A673 (cell line): Measurements from ENCODE around the gene RETREG3. TPM values are rescaled to one million over a fixed set of nuclear protein-coding genes. Genes with fewer than 3 reads are reported as not detected.

Experiments
- BruUV-seq: library from RNA; stranded (reverse); fragments of 400-500 nt; replicated peaks from 2 replicates; lab custom pipeline; 2021; lab: Mats Ljungman, UMichigan
- CTCF ChIA-PET: fragments of 300-600 bp; sonication (Branson Sonifier 250); formaldehyde crosslinking; loops from one replicate; lab custom pipeline; 2022; ENCODE audit warnings: antibody characterized with exemption; lab: Charles Lee
- POLR2A ChIA-PET: fragments of 300-600 bp; sonication (Branson Sonifier 250); formaldehyde crosslinking; loops from one replicate; lab custom pipeline; 2022; ENCODE audit warnings: antibody characterized with exemption; ENCODE audit not compliant: low non-redundant PET; lab: Charles Lee
- DNase-seq: peaks from one replicate; pipeline ENCODE4 v3.0.0-alpha.2; 2015; ENCODE audit warnings: low spot score
- H3K27ac ChIP-seq: fragments of 200-600 bp; sonication (generic); 2 replicates; pipeline ENCODE4 v1.5.1; 2016; ENCODE audit warnings: mixed run types, low read depth, mild to moderate bottlenecking, mixed read lengths, antibody characterized with exemption, low read length; ENCODE audit not compliant: poor library complexity, severe bottlenecking
- H3K27me3 ChIP-seq: fragments of 200-600 bp; sonication (generic); replicated peaks from 2 replicates; pipeline ENCODE4 v1.6.1; 2017; ENCODE audit warnings: mixed run types, low read depth, mild to moderate bottlenecking, mixed read lengths, antibody characterized with exemption, low read length; ENCODE audit not compliant: insufficient read depth, poor library complexity
- H3K36me3 ChIP-seq: fragments of 200-600 bp; sonication (generic); 2 replicates; pipeline ENCODE4 v1.6.1; 2016; ENCODE audit warnings: mixed run types, mild to moderate bottlenecking, mixed read lengths, antibody characterized with exemption, low read length; ENCODE audit not compliant: insufficient read depth, poor library complexity, severe bottlenecking
- H3K4me1 ChIP-seq: fragments of 200-600 bp; sonication (generic); 2 replicates; pipeline ENCODE4 v1.6.1; 2017; ENCODE audit warnings: mixed run types, mild to moderate bottlenecking, mixed read lengths, antibody characterized with exemption, low read length; ENCODE audit not compliant: insufficient read depth, poor library complexity, severe bottlenecking
- H3K4me3 ChIP-seq: fragments of 200-600 bp; sonication (generic); 2 replicates; pipeline ENCODE4 v1.5.1; 2016; ENCODE audit warnings: low read depth, mixed run types, mild to moderate bottlenecking, mixed read lengths, low read length; ENCODE audit not compliant: poor library complexity, severe bottlenecking
- H3K9me3 ChIP-seq: fragments of 200-600 bp; sonication (generic); 2 replicates; pipeline ENCODE4 v1.6.1; 2016; ENCODE audit warnings: mixed run types, low read depth, mild to moderate bottlenecking, mixed read lengths, antibody characterized with exemption, low read length; ENCODE audit not compliant: poor library complexity, severe bottlenecking
- CTCF ChIP-seq: fragments of 300-800, 200-600 bp; sonication (generic); conservative IDR thresholded peaks from 2 replicates; pipeline ENCODE4 v1.5.1; 2017; ENCODE audit warnings: low read depth, mild to moderate bottlenecking, antibody characterized with exemption, low read length, moderate library complexity, mixed read lengths
- EZH2 ChIP-seq: fragments of 200-600 bp; sonication (generic); IDR thresholded peaks from 2 replicates; pipeline ENCODE4 v1.6.1; 2017; ENCODE audit warnings: borderline replicate concordance, low read depth, mild to moderate bottlenecking, mixed read lengths, antibody characterized with exemption, low read length; ENCODE audit not compliant: poor library complexity, severe bottlenecking
- intact Hi-C: fragments of 100-400 bp; cut with micrococcal nuclease; formaldehyde crosslinking; loops from one replicate; pipeline ENCODE4 v1.10.0; 2022; ENCODE audit not compliant: unreplicated experiment
- total RNA-seq: library from RNA; stranded (reverse); gene quantifications from 2 replicates; pipeline ENCODE4 v1.2.3, GENCODE V29; 2021

The RETREG3 gene
- total RNA-seq, 1 experiment from 2014 or later = 23.2 TPM

DNA sequence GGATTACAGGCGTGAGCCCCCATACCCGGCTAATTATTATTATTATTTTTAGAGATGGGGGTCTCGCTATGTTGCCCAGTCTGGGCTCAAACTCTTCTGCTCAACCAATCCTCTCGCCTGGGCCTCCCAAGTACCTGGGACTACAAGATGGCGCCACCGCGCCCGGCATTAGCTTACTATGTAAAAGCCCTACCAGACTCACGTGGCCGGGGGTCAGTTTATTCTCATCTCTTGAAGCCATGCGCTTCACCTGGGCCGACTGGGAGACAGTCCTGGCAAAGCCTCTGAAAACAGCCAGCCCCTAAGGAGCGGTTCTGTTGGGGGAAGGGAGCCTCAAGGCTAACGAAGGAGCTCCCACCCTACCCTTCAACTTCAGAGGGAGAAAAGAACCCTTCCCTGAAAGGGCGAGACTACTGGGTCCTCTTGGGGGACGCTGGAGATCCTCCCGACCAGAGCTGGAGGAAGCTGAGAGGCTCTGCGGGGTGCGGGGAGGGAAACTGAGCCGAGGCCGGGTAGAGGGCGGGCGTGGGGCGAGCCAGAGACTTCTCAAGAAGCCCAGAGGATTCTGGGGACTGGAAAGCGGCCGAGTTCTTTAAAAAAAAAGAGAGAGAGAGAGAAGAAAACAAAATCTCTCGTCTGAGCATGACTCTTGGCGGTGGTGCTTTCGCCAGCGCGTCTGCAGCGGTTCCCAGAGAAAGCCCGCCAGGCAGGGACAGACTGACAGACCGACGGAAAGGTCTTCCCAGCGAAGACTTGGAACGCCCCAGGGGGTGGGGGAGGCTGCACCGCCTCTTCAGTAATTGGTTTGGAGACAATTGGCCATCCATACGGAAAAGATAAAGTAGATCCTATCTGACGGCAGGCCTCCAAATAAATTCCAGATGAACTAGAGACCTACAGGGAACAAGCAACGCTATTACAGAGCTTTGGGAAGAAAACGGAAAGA, 44.3 kb upstream of the RETREG3 start:
- H3K4me1 ChIP-seq = no peaks in the 10 kb centered on the region
- ChIA-PET POLR2A (no interaction called here), CTCF (no interaction called here)
- no TSS peak for BruUV-seq
- intact Hi-C loops = no loop called here
- H3K27ac ChIP-seq = no peak overlapping the region
- H3K4me3 ChIP-seq = peak overlapping the region; percentile 10
- TF ChIP-seq EZH2 (no peak), CTCF (no peak)
- no peaks in the 10 kb centered on the region for H3K36me3 ChIP-seq
- peak; percentile 31 for DNase-seq
- no peaks in the 10 kb centered on the region for H3K9me3 ChIP-seq
- H3K27me3 ChIP-seq = no peaks in the 10 kb centered on the region

DNA sequence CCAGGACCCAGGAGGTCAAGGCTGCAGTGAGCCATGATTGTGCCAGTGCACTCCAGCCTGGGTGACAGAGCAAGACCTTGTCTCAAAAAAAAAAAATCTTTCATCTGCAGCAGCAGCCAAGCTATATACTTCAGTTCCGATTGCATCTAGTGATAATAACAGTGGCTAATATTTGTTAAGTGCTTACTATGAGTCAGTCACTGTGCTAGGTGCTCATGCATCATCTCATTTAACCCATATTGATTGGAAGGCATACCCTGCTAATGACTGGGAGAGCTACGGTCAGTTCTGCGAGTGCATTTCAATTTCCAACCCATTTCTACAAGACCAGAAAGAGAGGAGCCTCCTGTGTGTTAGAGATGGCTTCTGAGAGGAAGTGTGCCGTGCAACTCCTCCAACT, 42.2 kb upstream of the RETREG3 start:
- H3K36me3 ChIP-seq = no peaks in the 10 kb centered on the region
- ChIA-PET CTCF (no interaction called here), POLR2A (no interaction called here)
- H3K4me3 ChIP-seq = no peak overlapping the region
- intact Hi-C loops = no loop called here
- no TSS peak for BruUV-seq
- TF ChIP-seq CTCF = no peak
- no peak for TF ChIP-seq EZH2
- no peak overlapping the region for H3K27ac ChIP-seq
- H3K27me3 ChIP-seq = no peaks in the 10 kb centered on the region
- no peaks in the 10 kb centered on the region for H3K4me1 ChIP-seq
- DNase-seq = no peak
- no peaks in the 10 kb centered on the region for H3K9me3 ChIP-seq

DNA sequence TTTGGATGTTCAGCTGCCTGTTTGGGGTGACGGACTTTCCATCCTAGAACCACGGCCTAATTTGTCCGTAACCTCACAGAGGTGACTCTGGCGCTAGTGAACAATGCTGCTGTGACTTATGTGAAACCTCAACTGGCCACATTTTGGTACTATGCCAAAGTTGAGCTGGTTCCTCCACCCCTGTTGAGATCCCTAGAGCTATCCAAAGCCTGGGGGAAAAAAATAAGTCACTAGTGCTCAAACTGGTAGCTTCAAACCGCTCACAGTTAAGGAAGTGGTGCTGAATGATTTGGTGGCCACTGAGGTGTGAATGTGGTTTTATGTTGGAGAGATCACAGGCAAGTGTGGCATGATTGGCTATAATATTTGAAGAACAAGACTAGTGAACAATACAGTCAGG, 38.6 kb upstream of the RETREG3 start:
- ChIA-PET POLR2A (no interaction called here), CTCF (no interaction called here)
- Histone ChIP-seq H3K4me3 (no peak overlapping the region), H3K9me3 (no peaks in the 10 kb centered on the region), H3K27me3 (no peaks in the 10 kb centered on the region), H3K27ac (no peak overlapping the region), H3K36me3 (no peaks in the 10 kb centered on the region), H3K4me1 (no peaks in the 10 kb centered on the region)
- intact Hi-C loops = no loop called here
- no TSS peak for BruUV-seq
- no peak for DNase-seq
- TF ChIP-seq CTCF (no peak), EZH2 (no peak)
